OCI-LY3 (cell line): Measurements from ENCODE around the gene NINL.
A peak's percentile ranks its signal among the peaks of the same experiment; 100 is the strongest.

Experiments
- CTCF ChIP-seq: fragments of 200-600, 300-600 bp; sonication (generic); IDR thresholded peaks from 2 replicates; pipeline ENCODE4 v1.5.1; 2014; ENCODE audit warnings: antibody characterized with exemption, low read length, low read depth
- EZH2phosphoT487 ChIP-seq: fragments of 200-600 bp; shearing (Covaris generic); IDR thresholded peaks from 2 replicates; pipeline ENCODE4 v1.6.1; 2018; ENCODE audit warnings: antibody characterized with exemption, mixed run types, low read depth

GRCh38 chr20:25539742-25540672, 45.3 kb downstream of the NINL start:
- TF ChIP-seq CTCF (peak; percentile 66), EZH2phosphoT487 (no peak)
